Vagina (tissue), 2 donors: ENCODE results near the gene AGBL1.

Experiments used
- CTCF ChIP-seq, 3 experiments: fragments of 450-650 bp in 2 of 3; fragments of 200-600 bp in 1 of 3; sonication (generic) in 1 of 3; IDR thresholded peaks; one replicate each; pipeline ENCODE4 v1.5.1; 2017 to 2019; ENCODE audit warnings: antibody characterized with exemption in 3 of 3, mild to moderate bottlenecking in 2 of 3, moderate library complexity in 2 of 3
- POLR2A ChIP-seq, 2 donors: fragments of 450-650 bp; IDR thresholded peaks; one replicate each; pipeline ENCODE4 v1.6.1; 2017; ENCODE audit warnings: antibody characterized with exemption in 2 of 2, mild to moderate bottlenecking in 2 of 2, moderate library complexity in 2 of 2

GRCh38 chr15:86964271-86964670 is 884.6 kb downstream of the AGBL1 start:
- TF ChIP-seq POLR2A (IDR thresholded peaks at IDR 0.05) (no peak), CTCF (IDR thresholded peaks at IDR 0.05) (no peak)
